A673 (cell line): Measurements from ENCODE around the gene TMEM254. TPM values are rescaled to one million over a fixed set of nuclear protein-coding genes. Genes with fewer than 3 reads are reported as not detected.

Experiments used
- BruUV-seq: library from RNA; stranded (reverse); fragments of 400-500 nt; replicated peaks from 2 replicates; lab custom pipeline; 2021; lab: Mats Ljungman, UMichigan
- CTCF ChIA-PET: fragments of 300-600 bp; sonication (Branson Sonifier 250); formaldehyde crosslinking; loops from one replicate; lab custom pipeline; 2022; ENCODE audit warnings: antibody characterized with exemption; lab: Charles Lee
- POLR2A ChIA-PET: fragments of 300-600 bp; sonication (Branson Sonifier 250); formaldehyde crosslinking; loops from one replicate; lab custom pipeline; 2022; ENCODE audit warnings: antibody characterized with exemption; ENCODE audit not compliant: low non-redundant PET; lab: Charles Lee
- DNase-seq: peaks from one replicate; pipeline ENCODE4 v3.0.0-alpha.2; 2015; ENCODE audit warnings: low spot score
- H3K27ac ChIP-seq: fragments of 200-600 bp; sonication (generic); 2 replicates; pipeline ENCODE4 v1.5.1; 2016; ENCODE audit warnings: mixed run types, low read depth, mild to moderate bottlenecking, mixed read lengths, antibody characterized with exemption, low read length; ENCODE audit not compliant: poor library complexity, severe bottlenecking
- H3K27me3 ChIP-seq: fragments of 200-600 bp; sonication (generic); replicated peaks from 2 replicates; pipeline ENCODE4 v1.6.1; 2017; ENCODE audit warnings: mixed run types, low read depth, mild to moderate bottlenecking, mixed read lengths, antibody characterized with exemption, low read length; ENCODE audit not compliant: insufficient read depth, poor library complexity
- H3K36me3 ChIP-seq: fragments of 200-600 bp; sonication (generic); 2 replicates; pipeline ENCODE4 v1.6.1; 2016; ENCODE audit warnings: mixed run types, mild to moderate bottlenecking, mixed read lengths, antibody characterized with exemption, low read length; ENCODE audit not compliant: insufficient read depth, poor library complexity, severe bottlenecking
- H3K4me1 ChIP-seq: fragments of 200-600 bp; sonication (generic); 2 replicates; pipeline ENCODE4 v1.6.1; 2017; ENCODE audit warnings: mixed run types, mild to moderate bottlenecking, mixed read lengths, antibody characterized with exemption, low read length; ENCODE audit not compliant: insufficient read depth, poor library complexity, severe bottlenecking
- H3K4me3 ChIP-seq: fragments of 200-600 bp; sonication (generic); 2 replicates; pipeline ENCODE4 v1.5.1; 2016; ENCODE audit warnings: low read depth, mixed run types, mild to moderate bottlenecking, mixed read lengths, low read length; ENCODE audit not compliant: poor library complexity, severe bottlenecking
- H3K9me3 ChIP-seq: fragments of 200-600 bp; sonication (generic); 2 replicates; pipeline ENCODE4 v1.6.1; 2016; ENCODE audit warnings: mixed run types, low read depth, mild to moderate bottlenecking, mixed read lengths, antibody characterized with exemption, low read length; ENCODE audit not compliant: poor library complexity, severe bottlenecking
- CTCF ChIP-seq: fragments of 300-800, 200-600 bp; sonication (generic); conservative IDR thresholded peaks from 2 replicates; pipeline ENCODE4 v1.5.1; 2017; ENCODE audit warnings: low read depth, mild to moderate bottlenecking, antibody characterized with exemption, low read length, moderate library complexity, mixed read lengths
- EZH2 ChIP-seq: fragments of 200-600 bp; sonication (generic); IDR thresholded peaks from 2 replicates; pipeline ENCODE4 v1.6.1; 2017; ENCODE audit warnings: borderline replicate concordance, low read depth, mild to moderate bottlenecking, mixed read lengths, antibody characterized with exemption, low read length; ENCODE audit not compliant: poor library complexity, severe bottlenecking
- intact Hi-C: fragments of 100-400 bp; cut with micrococcal nuclease; formaldehyde crosslinking; loops from one replicate; pipeline ENCODE4 v1.10.0; 2022; ENCODE audit not compliant: unreplicated experiment
- total RNA-seq: library from RNA; stranded (reverse); gene quantifications from 2 replicates; pipeline ENCODE4 v1.2.3, GENCODE V29; 2021

The TMEM254 gene
- total RNA-seq, 1 experiment from 2014 or later: 12.2 TPM

- H3K27ac ChIP-seq: no peak overlapping the region
- no peaks in the 10 kb centered on the region for H3K27me3 ChIP-seq
- no TSS peak for BruUV-seq
- TF ChIP-seq EZH2: no peak
- TF ChIP-seq CTCF: no peak
- ChIA-PET CTCF (no interaction called here), POLR2A (no interaction called here)
- DNase-seq: no peak
- H3K4me3 ChIP-seq: no peak overlapping the region
- H3K4me1 ChIP-seq: no peaks in the 10 kb centered on the region
- H3K9me3 ChIP-seq: peaks cover 8% of the 10 kb centered on the region
- intact Hi-C loops: no loop called here
- H3K36me3 ChIP-seq: no peaks in the 10 kb centered on the region
These were observed 32.5 kb downstream of the TMEM254 start for GRCh38 chr10:80110986-80111385.

GRCh38 chr10:80118669-80119068 is 40.2 kb downstream of the TMEM254 start:
- Histone ChIP-seq H3K9me3 (no peaks in the 10 kb centered on the region), H3K27me3 (no peaks in the 10 kb centered on the region), H3K4me3 (no peak overlapping the region), H3K4me1 (peaks cover 4% of the 10 kb centered on the region), H3K36me3 (no peaks in the 10 kb centered on the region), H3K27ac (no peak overlapping the region)
- CTCF ChIA-PET: no interaction called here
- POLR2A ChIA-PET: interaction anchor here (0.8 kb wide), 1 partner anchor 146 kb away, joined by 3 read pairs; no protein-coding TSS in a partner anchor
- BruUV-seq: no TSS peak
- no peak for DNase-seq
- intact Hi-C loops: no loop called here
- no peak for TF ChIP-seq CTCF
- no peak for TF ChIP-seq EZH2

GRCh38 chr10:80122110-80122710 is 43.7 kb downstream of the TMEM254 start:
- POLR2A ChIA-PET: no interaction called here

More at GRCh38 chr10:80122110-80122710, 43.7 kb downstream of the TMEM254 start:
- Histone ChIP-seq H3K9me3 (no peaks in the 10 kb centered on the region), H3K27me3 (no peaks in the 10 kb centered on the region), H3K27ac (no peak overlapping the region), H3K4me3 (no peak overlapping the region), H3K4me1 (peaks cover 4% of the 10 kb centered on the region), H3K36me3 (no peaks in the 10 kb centered on the region)
- TF ChIP-seq EZH2 (no peak), CTCF (no peak)
- intact Hi-C loops: no loop called here
- no TSS peak for BruUV-seq
- CTCF ChIA-PET: no interaction called here
- no peak for DNase-seq
